Ectodermal cell (in vitro differentiated cells): ENCODE results near the gene NMNAT2.
A peak's percentile ranks its signal among the peaks of the same experiment; 100 is the strongest.

Source experiments
- H3K27ac ChIP-seq: 2 replicates; pipeline ENCODE4 v1.7.0; 2013; ENCODE audit warnings: mild to moderate bottlenecking, low read depth, low read length; ENCODE audit not compliant: insufficient read depth, poor library complexity, severe bottlenecking
- H3K27me3 ChIP-seq: 2 replicates; pipeline ENCODE4 v1.7.0; 2013; ENCODE audit warnings: mild to moderate bottlenecking, low read length; ENCODE audit not compliant: insufficient read depth, control insufficient read depth, poor library complexity, severe bottlenecking
- H3K36me3 ChIP-seq: one replicate; pipeline ENCODE4 v1.7.0; 2013; ENCODE audit warnings: low read length; ENCODE audit not compliant: control insufficient read depth, insufficient read depth
- H3K4me1 ChIP-seq: one replicate; pipeline ENCODE4 v1.7.0; 2013; ENCODE audit warnings: low read length; ENCODE audit not compliant: control insufficient read depth, insufficient read depth
- H3K4me3 ChIP-seq: 2 replicates; pipeline ENCODE4 v1.7.0; 2013; ENCODE audit warnings: low read depth, low read length, control low read depth; ENCODE audit not compliant: insufficient read depth
- H3K9me3 ChIP-seq: 2 replicates; pipeline ENCODE4 v1.7.0; 2013; ENCODE audit warnings: mild to moderate bottlenecking, low read length, moderate library complexity; ENCODE audit not compliant: control insufficient read depth
- WGBS, 2 experiments: methylation state at CpG; one replicate each; pipeline ENCODE4 v1.1.7; 2013; ENCODE audit warnings: missing lambda C conversion rate in 2 of 2; 5-methylcytosine and 5-hydroxymethylcytosine counted together

NMNAT2 gene

GRCh38 chr1:183323849-183324683, 94.1 kb downstream of the NMNAT2 start:
- Histone ChIP-seq H3K27ac (no peak overlapping the region), H3K27me3 (no peaks in the 10 kb centered on the region), H3K4me1 (peaks cover 4% of the 10 kb centered on the region), H3K36me3 (no peaks in the 10 kb centered on the region), H3K9me3 (no peaks in the 10 kb centered on the region), H3K4me3 (no peak overlapping the region)
- 91 to 94% methylated on average over 7 of the region's 7 CpGs for WGBS, 2 experiments

GRCh38 chr1:183319606-183320005, 98.6 kb downstream of the NMNAT2 start:
- H3K4me3 ChIP-seq: no peak overlapping the region
- H3K36me3 ChIP-seq: no peaks in the 10 kb centered on the region
- H3K9me3 ChIP-seq: no peaks in the 10 kb centered on the region
- peaks cover 4% of the 10 kb centered on the region for H3K4me1 ChIP-seq
- H3K27ac ChIP-seq: no peak overlapping the region
- WGBS, 2 experiments: 84 to 93% methylated on average over 3 of the region's 4 CpGs
- no peaks in the 10 kb centered on the region for H3K27me3 ChIP-seq

- Histone ChIP-seq H3K9me3 (no peaks in the 10 kb centered on the region), H3K4me1 (peaks cover 4% of the 10 kb centered on the region), H3K27me3 (no peaks in the 10 kb centered on the region), H3K36me3 (no peaks in the 10 kb centered on the region), H3K4me3 (no peak overlapping the region), H3K27ac (no peak overlapping the region)
- WGBS, 2 experiments: 95% methylated on average over 4 of the region's 4 CpGs
Observed at GRCh38 chr1:183319051-183319450, 99.1 kb downstream of the NMNAT2 start.

- no peaks in the 10 kb centered on the region for H3K9me3 ChIP-seq
- H3K27ac ChIP-seq: no peak overlapping the region
- H3K27me3 ChIP-seq: no peaks in the 10 kb centered on the region
- H3K4me1 ChIP-seq: peaks cover under 1% of the 10 kb centered on the region
- no peak overlapping the region for H3K4me3 ChIP-seq
- WGBS, 2 experiments: 47 to 53% methylated on average over 4 of the region's 4 CpGs
- no peaks in the 10 kb centered on the region for H3K36me3 ChIP-seq
Observed at GRCh38 chr1:183318433-183318832, 99.7 kb downstream of the NMNAT2 start.

- H3K9me3 ChIP-seq: no peaks in the 10 kb centered on the region
- peak overlapping the region; percentile 53 for H3K27ac ChIP-seq
- 78% methylated on average over 6 of the region's 6 CpGs for WGBS, 2 experiments
- H3K27me3 ChIP-seq: no peaks in the 10 kb centered on the region
- no peak overlapping the region for H3K4me3 ChIP-seq
- no peaks in the 10 kb centered on the region for H3K4me1 ChIP-seq
- no peaks in the 10 kb centered on the region for H3K36me3 ChIP-seq
Observed at GRCh38 chr1:183315991-183316758, 102.0 kb downstream of the NMNAT2 start.

- no peaks in the 10 kb centered on the region for H3K9me3 ChIP-seq
- H3K27ac ChIP-seq: no peak overlapping the region
- no peaks in the 10 kb centered on the region for H3K4me1 ChIP-seq
- 71 to 78% methylated on average over 3 of the region's 3 CpGs for WGBS, 2 experiments
- H3K4me3 ChIP-seq: no peak overlapping the region
- H3K36me3 ChIP-seq: no peaks in the 10 kb centered on the region
- no peaks in the 10 kb centered on the region for H3K27me3 ChIP-seq
Observed at GRCh38 chr1:183313063-183313462, 105.1 kb downstream of the NMNAT2 start.

- no peaks in the 10 kb centered on the region for H3K4me1 ChIP-seq
- H3K36me3 ChIP-seq: no peaks in the 10 kb centered on the region
- H3K27ac ChIP-seq: no peak overlapping the region
- H3K9me3 ChIP-seq: no peaks in the 10 kb centered on the region
- no peaks in the 10 kb centered on the region for H3K27me3 ChIP-seq
- no peak overlapping the region for H3K4me3 ChIP-seq
- WGBS, 2 experiments: 92 to 95% methylated on average over 5 of the region's 5 CpGs
Observed at GRCh38 chr1:183310753-183311479, 107.3 kb downstream of the NMNAT2 start.

- WGBS, 2 experiments: 83 to 87% methylated on average over 4 of the region's 4 CpGs
Observed at GRCh38 chr1:183308719-183309118, 109.5 kb downstream of the NMNAT2 start.

GRCh38 chr1:183306317-183307042, 111.7 kb downstream of the NMNAT2 start:
- no peak overlapping the region for H3K27ac ChIP-seq
- WGBS, 2 experiments: 64 to 75% methylated on average over 4 to 5 of the region's 5 CpGs
- no peaks in the 10 kb centered on the region for H3K36me3 ChIP-seq
- H3K9me3 ChIP-seq: no peaks in the 10 kb centered on the region
- no peak overlapping the region for H3K4me3 ChIP-seq
- peaks cover 13% of the 10 kb centered on the region for H3K4me1 ChIP-seq
- no peaks in the 10 kb centered on the region for H3K27me3 ChIP-seq

More at GRCh38 chr1:183308719-183309118, 109.5 kb downstream of the NMNAT2 start:
- Histone ChIP-seq H3K36me3 (no peaks in the 10 kb centered on the region), H3K4me3 (no peak overlapping the region), H3K4me1 (peaks cover 2% of the 10 kb centered on the region), H3K9me3 (no peaks in the 10 kb centered on the region), H3K27ac (no peak overlapping the region), H3K27me3 (no peaks in the 10 kb centered on the region)
